ENCODE data around the gene SOCS4. TPM values are rescaled to one million over a fixed set of nuclear protein-coding genes. Genes with fewer than 3 reads are reported as not detected.

SOCS4 gene
- total RNA-seq, 1 donor from 2014 or later, result 42.3 TPM

Other genes with a start within 250 kb of the SOCS4 start
- 61.4 and 62.4 TPM in 2 replicates for gene GCH1, start 124.4 kb upstream of the SOCS4 start, total RNA-seq
- gene WDHD1, start 137 bp upstream of the SOCS4 start, total RNA-seq, result 53.8 and 54.1 TPM in 2 replicates
- 139 and 141 TPM in 2 replicates for gene MAPK1IP1L, start 24.4 kb downstream of the SOCS4 start, total RNA-seq
- gene LGALS3, start 102.0 kb downstream of the SOCS4 start, total RNA-seq, result 10.4 and 12.0 TPM in 2 replicates
- 22.4 and 26.4 TPM in 2 replicates for gene DLGAP5, start 164.3 kb downstream of the SOCS4 start, total RNA-seq
- 24.7 and 26.6 TPM in 2 replicates for gene FBXO34, start 244.2 kb downstream of the SOCS4 start, total RNA-seq

Measured in activated T-helper 1 cell treated with anti-CD3 and anti-CD28 coated beads, Interleukin-12 subunit alpha, Interleukin-12 subunit beta, Interleukin-2, Interleukin-4 antibody, amounts not matched to agents 30 ng/mL and 10 ng/mL and 1 ng/mL, durations not matched to agents 14 hours and 24 hours and 36 hours (primary cell).